ENCODE data around the gene IL24. TPM values are rescaled to one million over a fixed set of nuclear protein-coding genes. Genes with fewer than 3 reads are reported as not detected.

IL24 gene
- total and polyA plus RNA-seq, 7 experiments from 2014 or later = 0.51 to 28.4 (median 27.9) TPM; not detected in 4

DNA sequence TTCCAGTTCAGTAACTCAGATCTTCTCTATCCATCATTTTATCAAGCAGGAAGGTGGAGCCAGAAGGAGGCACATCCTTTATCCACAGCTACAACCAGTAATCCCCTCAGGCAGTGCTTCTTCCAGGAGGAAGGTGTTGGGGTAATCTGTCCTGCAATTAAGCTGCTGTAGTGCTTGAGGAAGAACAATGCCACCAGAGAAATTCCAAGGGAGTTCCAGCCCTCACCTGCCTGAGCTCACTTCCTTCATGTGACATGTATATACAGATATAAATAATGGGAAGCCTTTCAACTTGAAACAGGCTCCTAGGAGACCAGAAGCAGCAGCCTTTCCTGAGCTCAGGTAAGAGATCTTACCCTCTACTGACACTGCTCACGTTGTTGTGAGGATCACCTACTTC, 34.0 kb upstream of the IL24 start:
- CTCF ChIA-PET = interaction anchor here (0.7 to 6.4 kb wide), 8 partner anchors 17 to 129 kb away, joined by 3 to 50 read pairs (median 4); no protein-coding TSS in a partner anchor
- no peak overlapping the region for H3K4me3 Mint-ChIP-seq
- POLR2A ChIA-PET = interaction anchor here (1.0 to 1.7 kb wide), 3 partner anchors 37 to 46 kb away, joined by 3 to 8 read pairs (median 4); no protein-coding TSS in a partner anchor

DNA sequence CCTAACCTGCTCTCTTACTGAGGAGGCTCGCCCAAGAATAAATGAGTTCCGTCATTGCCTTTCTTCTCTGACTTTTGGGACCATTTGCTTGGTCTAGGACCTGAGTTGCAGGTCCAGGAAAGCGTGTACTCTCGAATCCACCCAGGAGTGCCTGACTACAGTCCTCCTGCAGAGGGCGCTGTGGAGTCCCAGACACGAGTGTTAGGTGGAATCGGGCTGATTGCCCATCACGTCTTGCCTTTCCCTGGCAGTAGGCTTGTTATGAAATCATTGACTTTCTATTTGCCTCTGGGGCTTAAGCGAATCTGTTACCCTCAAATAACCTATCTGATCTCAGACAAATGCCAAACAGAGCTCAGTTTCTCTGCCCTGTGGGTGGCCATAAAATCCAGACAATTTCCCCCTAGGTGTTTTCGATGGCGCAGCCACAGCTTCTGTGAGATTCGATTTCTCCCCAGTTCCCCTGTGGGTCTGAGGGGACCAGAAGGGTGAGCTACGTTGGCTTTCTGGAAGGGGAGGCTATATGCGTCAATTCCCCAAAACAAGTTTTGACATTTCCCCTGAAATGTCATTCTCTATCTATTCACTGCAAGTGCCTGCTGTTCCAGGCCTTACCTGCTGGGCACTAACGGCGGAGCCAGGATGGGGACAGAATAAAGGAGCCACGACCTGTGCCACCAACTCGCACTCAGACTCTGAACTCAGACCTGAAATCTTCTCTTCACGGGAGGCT, 32.1 kb upstream of the IL24 start, which contains the start of gene IL20:
Gene IL20 (plus strand): TSS at position 685 of the 733 bp plus-strand sequence. CDS start 230 bp downstream, outside the sequence.
- H3K36me3 Mint-ChIP-seq = peaks cover 0 to 3% (median 0%) of the 10 kb centered on the region in 5 donors
- H3K27ac Mint-ChIP-seq = peak within 1 kb of the TSS in 6 of 9 donors; percentile 7 to 53 (median 28)
- ChIA-PET POLR2A (interaction anchor here (0.7 to 2.6 kb wide), 8 partner anchors 25 to 128 kb away, joined by 3 to 10 read pairs (median 4); no protein-coding TSS in a partner anchor), CTCF (interaction anchor here (0.9 to 6.4 kb wide), 14 partner anchors 10 to 130 kb away, joined by 3 to 50 read pairs (median 4); no protein-coding TSS in a partner anchor)
- no peaks in the 10 kb centered on the region for H3K9me3 Mint-ChIP-seq
- H3K4me3 Mint-ChIP-seq = peak within 1 kb of the TSS in 2 of 10 donors; percentile 3 to 5
- no peak within 1 kb of the TSS for H3K4me3 ChIP-seq (ENCODE audit: low read length)
- peak; percentile 71 to 92 (median 84) for DNase-seq
- no peaks in the 10 kb centered on the region for H3K9me3 ChIP-seq (ENCODE audit: control insufficient read depth in 2 of 3, low read length in 3 of 3)
- ATAC-seq = peak; percentile 97
- H3K27me3 Mint-ChIP-seq = peaks cover 0 to 56% (median 0%) of the 10 kb centered on the region in 5 donors
- intact Hi-C loops (cut with micrococcal nuclease) = loop anchor here (1.0 kb wide), 6 partner anchors 40 to 117 kb away; no protein-coding TSS in a partner anchor
- H3K27ac ChIP-seq (ENCODE audit: low read depth, low read length) = no peak within 1 kb of the TSS
- H3K4me1 Mint-ChIP-seq = peaks cover 3 to 16% (median 8%) of the 10 kb centered on the region in 7 donors
- H3K36me3 ChIP-seq (ENCODE audit: control insufficient read depth in 2 of 3, insufficient read depth in 3 of 3, low read length in 3 of 3) = no peaks in the 10 kb centered on the region
- H3K27me3 ChIP-seq (ENCODE audit: control insufficient read depth in 2 of 2, insufficient read depth in 2 of 2, low read length in 2 of 2) = no peaks in the 10 kb centered on the region
- H3K4me1 ChIP-seq (ENCODE audit: control insufficient read depth in 2 of 2, insufficient read depth in 2 of 2, low read length in 2 of 2) = no peaks in the 10 kb centered on the region

More for the DNA sequence above, 34.0 kb upstream of the IL24 start:
- Mint-ChIP-seq H3K27me3 (peaks cover 0 to 48% (median 0%) of the 10 kb centered on the region in 5 donors), H3K27ac (peak overlapping the region in 1 of 9 donors; percentile 32), H3K4me1 (peaks cover 0 to 27% (median 23%) of the 10 kb centered on the region in 7 donors), H3K36me3 (peaks cover 0 to 3% (median 0%) of the 10 kb centered on the region in 5 donors), H3K9me3 (no peaks in the 10 kb centered on the region)
- DNase-seq (no peak), ATAC-seq (no peak)
- H3K27ac ChIP-seq (ENCODE audit: low read depth, low read length) = no peak overlapping the region
- H3K4me3 ChIP-seq (ENCODE audit: low read length) = no peak overlapping the region
- peaks cover 0 to 14% of the 10 kb centered on the region in 2 donors for H3K4me1 ChIP-seq (ENCODE audit: control insufficient read depth in 2 of 2, insufficient read depth in 2 of 2, low read length in 2 of 2)
- intact Hi-C loops (cut with micrococcal nuclease) = no loop called here
- H3K36me3 ChIP-seq (ENCODE audit: control insufficient read depth in 2 of 3, insufficient read depth in 3 of 3, low read length in 3 of 3) = no peaks in the 10 kb centered on the region
- H3K27me3 ChIP-seq (ENCODE audit: control insufficient read depth in 2 of 2, insufficient read depth in 2 of 2, low read length in 2 of 2) = no peaks in the 10 kb centered on the region
- no peaks in the 10 kb centered on the region for H3K9me3 ChIP-seq (ENCODE audit: control insufficient read depth in 2 of 3, low read length in 3 of 3)

DNA sequence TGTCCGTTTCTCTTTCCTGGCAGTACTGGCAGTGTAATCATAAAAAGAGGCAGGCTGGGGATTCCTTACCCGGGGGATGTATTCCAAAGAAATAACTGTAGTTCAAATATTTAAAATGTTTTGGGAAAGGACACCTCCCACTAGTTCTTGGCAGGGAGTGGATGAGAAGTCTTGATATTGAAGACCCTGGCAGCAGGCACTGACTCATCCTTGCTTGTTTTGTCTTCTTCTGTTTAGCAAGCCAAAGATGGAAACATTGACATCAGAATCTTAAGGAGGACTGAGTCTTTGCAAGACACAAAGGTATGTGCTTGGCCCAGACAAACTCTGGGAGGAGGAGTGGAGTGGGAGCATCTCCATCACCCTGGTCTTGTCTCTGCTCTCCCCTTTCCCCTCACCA, 31.2 kb upstream of the IL24 start:
- ChIA-PET CTCF (interaction anchor here (1.2 to 3.6 kb wide), 6 partner anchors 9 to 131 kb away, joined by 3 to 24 read pairs (median 6); no protein-coding TSS in a partner anchor), POLR2A (interaction anchor here (1.2 to 2.6 kb wide), 3 partner anchors 8 to 46 kb away, joined by 3 to 10 read pairs (median 5); no protein-coding TSS in a partner anchor)
- Histone ChIP-seq H3K4me1 (ENCODE audit: control insufficient read depth in 2 of 2, insufficient read depth in 2 of 2, low read length in 2 of 2) (no peaks in the 10 kb centered on the region), H3K36me3 (ENCODE audit: control insufficient read depth in 2 of 3, insufficient read depth in 3 of 3, low read length in 3 of 3) (no peaks in the 10 kb centered on the region), H3K27ac (ENCODE audit: low read depth, low read length) (no peak overlapping the region), H3K27me3 (ENCODE audit: control insufficient read depth in 2 of 2, insufficient read depth in 2 of 2, low read length in 2 of 2) (peaks cover 0 to 2% of the 10 kb centered on the region in 2 donors), H3K4me3 (ENCODE audit: low read length) (no peak overlapping the region), H3K9me3 (ENCODE audit: control insufficient read depth in 2 of 3, low read length in 3 of 3) (no peaks in the 10 kb centered on the region)
- peaks cover 0 to 6% (median 0%) of the 10 kb centered on the region in 5 donors for H3K36me3 Mint-ChIP-seq
- no peak overlapping the region for H3K27ac Mint-ChIP-seq
- intact Hi-C loops (cut with micrococcal nuclease) = no loop called here
- no peak for ATAC-seq
- H3K9me3 Mint-ChIP-seq = peaks cover 0 to 3% (median 0%) of the 10 kb centered on the region in 11 donors
- no peak overlapping the region for H3K4me3 Mint-ChIP-seq
- peaks cover 0 to 52% (median 0%) of the 10 kb centered on the region in 5 donors for H3K27me3 Mint-ChIP-seq
- no peak for DNase-seq
- peaks cover 5 to 15% (median 7%) of the 10 kb centered on the region in 7 donors for H3K4me1 Mint-ChIP-seq

DNA sequence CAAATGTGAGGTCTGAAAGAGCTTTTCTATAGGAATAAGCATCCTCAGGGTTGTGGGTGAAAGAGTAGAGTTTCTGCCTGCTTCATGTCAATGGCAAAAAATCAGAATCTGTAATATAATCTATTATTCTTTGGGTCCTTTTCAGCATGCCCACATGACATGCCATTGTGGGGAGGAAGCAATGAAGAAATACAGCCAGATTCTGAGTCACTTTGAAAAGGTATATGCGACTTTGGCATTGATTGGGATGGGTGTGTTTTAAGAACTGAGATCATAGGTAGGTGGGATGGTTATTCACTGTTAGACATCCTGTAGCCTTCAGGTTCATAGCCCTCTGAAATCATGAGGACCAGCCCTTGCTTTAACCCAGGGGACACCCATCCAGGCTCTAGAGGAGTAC, 30.0 kb upstream of the IL24 start:
- no peak for DNase-seq
- H3K4me3 ChIP-seq (ENCODE audit: low read length) = no peak overlapping the region
- peaks cover 0 to 9% (median 2%) of the 10 kb centered on the region in 11 donors for H3K9me3 Mint-ChIP-seq
- H3K9me3 ChIP-seq (ENCODE audit: control insufficient read depth in 2 of 3, low read length in 3 of 3) = peaks cover 0 to 3% (median 0%) of the 10 kb centered on the region in 3 experiments
- no peak overlapping the region for H3K27ac ChIP-seq (ENCODE audit: low read depth, low read length)
- H3K27ac Mint-ChIP-seq = peak overlapping the region in 1 of 9 donors; percentile 46
- intact Hi-C loops (cut with micrococcal nuclease) = no loop called here
- no peaks in the 10 kb centered on the region for H3K4me1 ChIP-seq (ENCODE audit: control insufficient read depth in 2 of 2, insufficient read depth in 2 of 2, low read length in 2 of 2)
- peaks cover 0 to 2% of the 10 kb centered on the region in 2 donors for H3K27me3 ChIP-seq (ENCODE audit: control insufficient read depth in 2 of 2, insufficient read depth in 2 of 2, low read length in 2 of 2)
- H3K4me1 Mint-ChIP-seq = peaks cover 5 to 15% (median 9%) of the 10 kb centered on the region in 7 donors
- ChIA-PET CTCF (interaction anchor here (0.6 to 2.2 kb wide), 11 partner anchors 8 to 132 kb away, joined by 3 to 9 read pairs (median 3); no protein-coding TSS in a partner anchor), POLR2A (interaction anchor here (0.8 to 1.9 kb wide), 5 partner anchors 11 to 42 kb away, joined by 3 to 6 read pairs (median 4); no protein-coding TSS in a partner anchor)
- no peaks in the 10 kb centered on the region for H3K36me3 ChIP-seq (ENCODE audit: control insufficient read depth in 2 of 3, insufficient read depth in 3 of 3, low read length in 3 of 3)
- H3K27me3 Mint-ChIP-seq = peaks cover 0 to 45% (median 0%) of the 10 kb centered on the region in 5 donors
- H3K36me3 Mint-ChIP-seq = peaks cover 0 to 16% (median 7%) of the 10 kb centered on the region in 5 donors
- H3K4me3 Mint-ChIP-seq = no peak overlapping the region
- no peak for ATAC-seq

DNA sequence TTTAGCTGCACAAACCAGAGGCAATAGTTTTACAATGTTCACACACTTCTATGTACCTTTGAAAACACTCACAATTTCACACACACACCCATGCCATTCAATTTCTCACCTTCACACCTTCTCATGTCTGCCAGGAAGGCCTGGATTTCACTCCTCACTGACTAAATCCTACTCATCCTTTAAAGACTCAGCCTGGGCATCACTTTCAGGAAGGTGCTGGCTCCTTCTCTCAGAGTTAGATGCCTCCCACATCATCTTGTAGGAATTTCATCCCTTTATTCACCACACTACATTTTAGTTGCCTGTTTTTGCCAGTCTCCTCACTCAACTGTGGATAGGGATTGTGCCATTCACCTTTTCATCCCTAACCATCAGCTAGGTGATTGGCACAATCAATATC, 29.5 kb upstream of the IL24 start:
- Histone ChIP-seq H3K4me1 (ENCODE audit: control insufficient read depth in 2 of 2, insufficient read depth in 2 of 2, low read length in 2 of 2) (no peaks in the 10 kb centered on the region), H3K27ac (ENCODE audit: low read depth, low read length) (no peak overlapping the region), H3K4me3 (ENCODE audit: low read length) (no peak overlapping the region), H3K27me3 (ENCODE audit: control insufficient read depth in 2 of 2, insufficient read depth in 2 of 2, low read length in 2 of 2) (peaks cover 0 to 2% of the 10 kb centered on the region in 2 donors), H3K9me3 (ENCODE audit: control insufficient read depth in 2 of 3, low read length in 3 of 3) (peaks cover 0 to 6% (median 0%) of the 10 kb centered on the region in 3 experiments), H3K36me3 (ENCODE audit: control insufficient read depth in 2 of 3, insufficient read depth in 3 of 3, low read length in 3 of 3) (no peaks in the 10 kb centered on the region)
- POLR2A ChIA-PET = interaction anchor here (0.7 to 1.9 kb wide), 8 partner anchors 8 to 113 kb away, joined by 3 to 6 read pairs (median 4); no protein-coding TSS in a partner anchor
- no peak for ATAC-seq
- H3K4me3 Mint-ChIP-seq = no peak overlapping the region
- peaks cover 0 to 42% (median 0%) of the 10 kb centered on the region in 5 donors for H3K27me3 Mint-ChIP-seq
- intact Hi-C loops (cut with micrococcal nuclease) = no loop called here
- no peak for DNase-seq
- peak overlapping the region in 1 of 9 donors; percentile 46 for H3K27ac Mint-ChIP-seq
- peaks cover 0 to 17% (median 7%) of the 10 kb centered on the region in 5 donors for H3K36me3 Mint-ChIP-seq
- peaks cover 5 to 15% (median 9%) of the 10 kb centered on the region in 7 donors for H3K4me1 Mint-ChIP-seq
- CTCF ChIA-PET = interaction anchor here (0.7 to 2.2 kb wide), 8 partner anchors 8 to 141 kb away, joined by 3 to 9 read pairs (median 3); no protein-coding TSS in a partner anchor
- H3K9me3 Mint-ChIP-seq = peaks cover 0 to 12% (median 4%) of the 10 kb centered on the region in 11 donors

DNA sequence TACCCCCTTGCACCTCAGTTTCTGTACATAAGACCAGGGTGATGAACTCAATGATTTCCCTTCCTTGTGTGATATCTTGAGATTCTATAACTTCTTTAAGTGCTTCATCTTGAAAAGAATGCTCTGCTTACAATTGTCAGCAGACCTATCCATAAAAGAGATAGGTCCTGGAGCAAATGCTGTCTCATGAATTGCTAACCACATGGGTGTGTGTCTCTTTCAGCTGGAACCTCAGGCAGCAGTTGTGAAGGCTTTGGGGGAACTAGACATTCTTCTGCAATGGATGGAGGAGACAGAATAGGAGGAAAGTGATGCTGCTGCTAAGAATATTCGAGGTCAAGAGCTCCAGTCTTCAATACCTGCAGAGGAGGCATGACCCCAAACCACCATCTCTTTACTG, 29.0 kb upstream of the IL24 start:
- ATAC-seq = no peak
- Histone ChIP-seq H3K9me3 (ENCODE audit: control insufficient read depth in 2 of 3, low read length in 3 of 3) (peaks cover 0 to 6% (median 0%) of the 10 kb centered on the region in 3 experiments), H3K27ac (ENCODE audit: low read depth, low read length) (no peak overlapping the region), H3K4me3 (ENCODE audit: low read length) (no peak overlapping the region), H3K4me1 (ENCODE audit: control insufficient read depth in 2 of 2, insufficient read depth in 2 of 2, low read length in 2 of 2) (no peaks in the 10 kb centered on the region), H3K36me3 (ENCODE audit: control insufficient read depth in 2 of 3, insufficient read depth in 3 of 3, low read length in 3 of 3) (no peaks in the 10 kb centered on the region), H3K27me3 (ENCODE audit: control insufficient read depth in 2 of 2, insufficient read depth in 2 of 2, low read length in 2 of 2) (peaks cover 0 to 2% of the 10 kb centered on the region in 2 donors)
- peaks cover 0 to 17% (median 4%) of the 10 kb centered on the region in 11 donors for H3K9me3 Mint-ChIP-seq
- ChIA-PET CTCF (interaction anchor here (0.9 to 2.2 kb wide), 5 partner anchors 9 to 142 kb away, joined by 3 to 9 read pairs (median 4); no protein-coding TSS in a partner anchor), POLR2A (interaction anchor here (0.7 to 1.9 kb wide), 7 partner anchors 9 to 112 kb away, joined by 3 to 6 read pairs (median 3); no protein-coding TSS in a partner anchor)
- DNase-seq = no peak
- no peak overlapping the region for H3K27ac Mint-ChIP-seq
- peaks cover 5 to 15% (median 9%) of the 10 kb centered on the region in 7 donors for H3K4me1 Mint-ChIP-seq
- peaks cover 0 to 37% (median 0%) of the 10 kb centered on the region in 5 donors for H3K27me3 Mint-ChIP-seq
- peaks cover 0 to 17% (median 9%) of the 10 kb centered on the region in 5 donors for H3K36me3 Mint-ChIP-seq
- intact Hi-C loops (cut with micrococcal nuclease) = no loop called here
- H3K4me3 Mint-ChIP-seq = no peak overlapping the region

Measured in naive thymus-derived CD4-positive, alpha-beta T cell (primary cell).